GM12878 (cell line): ENCODE data around the gene TMC4.

Experiments used
- ATF7 ChIP-seq: fragments of 450-650 bp; IDR thresholded peaks from 2 replicates; pipeline ENCODE4 v1.6.1; 2016; ENCODE audit warnings: low read depth, mild to moderate bottlenecking
- BHLHE40 ChIP-seq, 2 experiments: fragments of 450-650 bp in 1 of 2; IDR thresholded peaks; 2 replicates each; pipeline ENCODE4 v1.6.1; 2011 to 2017; ENCODE audit warnings: low read depth in 2 of 2, borderline replicate concordance in 1 of 2, improper control_type of control experiment in 1 of 2, low read length in 1 of 2, mild to moderate bottlenecking in 1 of 2
- ELK1 ChIP-seq: IDR thresholded peaks from 2 replicates; pipeline ENCODE4 v1.6.1; 2012; ENCODE audit warnings: low read depth, low read length, improper control_type of control experiment
- TF ChIP-seq, protein P1 (sequence below), 3 experiments: IDR thresholded peaks in 2 of 3; conservative IDR thresholded peaks in 1 of 3; 2 replicates each; pipeline ENCODE4 v1.5.1; 2011; ENCODE audit warnings: low read depth in 3 of 3, low read length in 3 of 3, mild to moderate bottlenecking in 3 of 3, control low read depth in 2 of 3, moderate library complexity in 2 of 3, inconsistent platforms in 1 of 3, mixed read lengths in 1 of 3; ENCODE audit not compliant: control insufficient read depth in 2 of 3, insufficient read depth in 1 of 3; ENCODE audit errors: extremely low read depth in 1 of 3
- TF ChIP-seq, protein P2 (sequence below): IDR thresholded peaks from 2 replicates; pipeline ENCODE4 v1.6.1; 2011; ENCODE audit warnings: low read depth, low read length, improper control_type of control experiment, borderline replicate concordance

DNA sequence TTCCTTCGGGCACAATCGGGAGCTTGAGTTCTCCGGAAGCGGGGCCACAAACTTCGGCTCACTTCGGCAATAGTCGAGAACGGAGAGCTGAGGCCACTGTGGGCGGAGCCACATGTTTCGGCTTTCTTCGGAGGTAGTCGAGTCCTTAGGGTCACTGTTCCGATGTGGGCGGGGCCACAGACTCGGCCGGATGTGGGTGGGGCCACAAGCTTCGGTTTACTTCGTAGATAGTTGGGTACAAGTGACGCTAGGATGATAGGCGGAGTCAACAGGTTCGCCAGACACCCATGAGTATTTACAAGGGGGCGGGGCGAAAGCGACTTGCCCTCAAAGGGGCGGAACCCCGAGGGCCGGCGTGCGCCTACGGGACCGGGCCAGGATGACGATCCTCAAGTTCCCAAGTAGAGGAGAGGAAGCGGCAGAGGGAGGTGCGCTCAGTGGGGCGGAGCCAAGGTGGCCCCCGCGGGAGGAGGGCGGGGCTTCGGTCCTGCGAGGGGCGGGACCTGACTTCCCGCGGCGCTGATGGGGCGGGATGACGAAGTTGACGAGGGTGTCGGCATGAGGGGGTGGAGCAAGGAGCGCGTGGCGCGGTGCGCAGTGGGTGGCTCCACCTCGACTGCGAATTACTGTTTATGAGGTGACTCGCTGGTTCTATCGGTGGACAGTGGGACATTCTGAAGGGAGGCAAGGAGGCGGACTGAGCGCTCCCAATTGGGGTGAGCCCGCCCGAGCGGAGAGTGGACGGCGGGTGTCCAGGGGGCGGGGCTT is 17.0 kb upstream of the TMC4 start:
- TF ChIP-seq ATF7 (peak; percentile 49), ELK1 (no peak), BHLHE40 (IDR thresholded peaks at IDR 0.05; ENCODE audit: borderline replicate concordance in 1 of 2, low read depth in 2 of 2, low read length in 1 of 2) (0 out of 4 replicates have a peak, but pooled peaks of 1 of the 2 experiments have one; percentile 39)
- TF ChIP-seq, protein P1, sequence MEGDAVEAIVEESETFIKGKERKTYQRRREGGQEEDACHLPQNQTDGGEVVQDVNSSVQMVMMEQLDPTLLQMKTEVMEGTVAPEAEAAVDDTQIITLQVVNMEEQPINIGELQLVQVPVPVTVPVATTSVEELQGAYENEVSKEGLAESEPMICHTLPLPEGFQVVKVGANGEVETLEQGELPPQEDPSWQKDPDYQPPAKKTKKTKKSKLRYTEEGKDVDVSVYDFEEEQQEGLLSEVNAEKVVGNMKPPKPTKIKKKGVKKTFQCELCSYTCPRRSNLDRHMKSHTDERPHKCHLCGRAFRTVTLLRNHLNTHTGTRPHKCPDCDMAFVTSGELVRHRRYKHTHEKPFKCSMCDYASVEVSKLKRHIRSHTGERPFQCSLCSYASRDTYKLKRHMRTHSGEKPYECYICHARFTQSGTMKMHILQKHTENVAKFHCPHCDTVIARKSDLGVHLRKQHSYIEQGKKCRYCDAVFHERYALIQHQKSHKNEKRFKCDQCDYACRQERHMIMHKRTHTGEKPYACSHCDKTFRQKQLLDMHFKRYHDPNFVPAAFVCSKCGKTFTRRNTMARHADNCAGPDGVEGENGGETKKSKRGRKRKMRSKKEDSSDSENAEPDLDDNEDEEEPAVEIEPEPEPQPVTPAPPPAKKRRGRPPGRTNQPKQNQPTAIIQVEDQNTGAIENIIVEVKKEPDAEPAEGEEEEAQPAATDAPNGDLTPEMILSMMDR (IDR thresholded peaks at IDR 0.05 in 2 of 3, conservative IDR thresholded peaks at IDR 0.05 in 1 of 3; ENCODE audit: control insufficient read depth in 2 of 3, extremely low read depth in 1 of 3, insufficient read depth in 1 of 3, low read depth in 3 of 3, low read length in 3 of 3), result no peak
- TF ChIP-seq, protein P2, sequence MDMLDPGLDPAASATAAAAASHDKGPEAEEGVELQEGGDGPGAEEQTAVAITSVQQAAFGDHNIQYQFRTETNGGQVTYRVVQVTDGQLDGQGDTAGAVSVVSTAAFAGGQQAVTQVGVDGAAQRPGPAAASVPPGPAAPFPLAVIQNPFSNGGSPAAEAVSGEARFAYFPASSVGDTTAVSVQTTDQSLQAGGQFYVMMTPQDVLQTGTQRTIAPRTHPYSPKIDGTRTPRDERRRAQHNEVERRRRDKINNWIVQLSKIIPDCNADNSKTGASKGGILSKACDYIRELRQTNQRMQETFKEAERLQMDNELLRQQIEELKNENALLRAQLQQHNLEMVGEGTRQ, result no peak
